HG03469 (cell line): ENCODE data around the gene WDR53.
A peak's percentile ranks its signal among the peaks of the same experiment; 100 is the strongest.
"Not testable (repeated sequence)": the region's sequence is repeated elsewhere in the genome, so short reads cannot be mapped to it uniquely, and the experiment has no call there.

Source experiments
- ATAC-seq: cut with Tn5 transposase; IDR thresholded peaks from one replicate; pipeline ENCODE4 v1.9.1; 2021; ENCODE audit warnings: mild to moderate bottlenecking, moderate library complexity, moderate number of reproducible peaks; ENCODE audit not compliant: unreplicated experiment

Gene WDR53

DNA sequence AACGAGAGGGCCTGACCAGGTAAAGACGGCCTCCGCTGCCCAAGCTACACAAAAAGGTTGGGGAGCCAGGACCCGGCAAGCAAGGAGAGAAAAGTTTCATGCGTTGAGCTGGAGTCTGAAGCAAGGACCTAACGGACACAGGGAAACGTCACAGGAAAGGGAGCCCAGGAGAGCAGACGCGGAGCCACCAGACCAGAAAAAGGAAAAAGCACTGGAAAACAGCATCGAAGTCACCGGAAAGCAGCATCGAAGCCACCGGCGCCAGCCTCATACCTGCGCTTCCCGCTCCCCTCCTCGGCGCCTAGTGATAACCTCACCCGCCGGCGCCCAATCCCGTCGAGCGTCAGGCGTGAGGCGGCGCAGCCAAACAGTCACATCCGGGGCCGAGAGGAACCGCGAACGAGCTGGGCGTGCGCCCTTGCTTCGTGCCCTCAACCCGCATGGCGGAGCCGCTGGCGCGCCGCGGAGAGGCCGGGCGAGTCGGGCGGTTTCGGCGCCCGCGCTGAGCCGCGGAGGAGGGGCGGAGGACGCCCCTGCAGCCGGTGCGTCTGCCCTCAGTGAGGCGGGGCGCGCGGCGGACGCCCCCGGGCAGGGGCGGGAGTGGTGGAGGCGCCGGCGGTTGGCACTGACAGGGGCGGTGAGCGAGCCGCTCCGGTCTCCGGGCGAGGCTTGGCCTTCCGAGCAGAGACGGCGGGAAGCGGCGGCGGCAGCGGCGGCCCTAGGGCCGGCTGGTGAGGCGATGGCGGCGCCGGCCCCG, at the start of gene WDR53, which contains the start of gene FBXO45:
Gene WDR53 (minus strand): TSS at position 309 of the 757 bp plus-strand sequence. CDS start 7,079 bp downstream, outside the sequence.
Gene FBXO45 (plus strand): TSS at position 415 of the 757 bp plus-strand sequence. CDS start 325 bp downstream, at position 740.
- ATAC-seq = peak; percentile 86

- no peak for ATAC-seq
Measured at GRCh38 chr3:196617256-196617655, 48.9 kb upstream of the WDR53 start.

- ATAC-seq = not testable (repeated sequence)
Measured at GRCh38 chr3:196615234-196615633, 46.9 kb upstream of the WDR53 start.

DNA sequence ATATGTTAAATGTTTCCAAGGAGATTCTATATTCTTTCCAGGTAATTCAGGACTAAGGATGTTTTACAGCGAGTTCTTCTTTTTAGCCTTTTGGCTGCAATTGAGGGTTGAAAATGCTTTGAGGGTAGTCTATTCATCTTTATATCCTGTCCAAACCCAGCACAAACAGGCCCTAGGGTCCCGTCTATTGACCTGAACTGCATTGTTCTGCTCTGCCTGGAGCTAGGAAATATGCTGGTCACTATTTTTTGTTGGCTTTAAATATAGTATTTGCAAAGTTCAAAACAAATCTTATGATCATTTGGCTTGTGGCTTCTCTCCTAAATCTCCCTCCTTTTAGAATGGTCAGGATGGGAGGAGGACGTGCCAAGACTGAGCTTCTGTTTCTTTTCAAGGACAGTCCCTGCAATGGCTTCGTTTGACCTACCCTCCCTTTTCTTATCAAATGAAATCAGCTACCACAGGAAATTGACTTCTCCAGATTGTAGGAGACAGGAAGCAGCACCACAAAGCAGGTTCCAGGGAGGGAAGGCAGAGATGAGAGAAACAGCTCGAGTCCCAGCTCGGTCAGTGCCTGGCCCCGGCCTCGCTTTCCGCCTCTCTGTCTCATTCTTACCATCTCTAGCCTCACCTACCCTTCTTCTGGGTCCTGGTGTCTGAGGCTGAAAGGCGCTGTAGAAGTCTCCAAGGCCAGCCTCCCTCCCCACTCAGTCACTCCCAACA, 43.6 kb upstream of the WDR53 start:
- ATAC-seq = no peak

DNA sequence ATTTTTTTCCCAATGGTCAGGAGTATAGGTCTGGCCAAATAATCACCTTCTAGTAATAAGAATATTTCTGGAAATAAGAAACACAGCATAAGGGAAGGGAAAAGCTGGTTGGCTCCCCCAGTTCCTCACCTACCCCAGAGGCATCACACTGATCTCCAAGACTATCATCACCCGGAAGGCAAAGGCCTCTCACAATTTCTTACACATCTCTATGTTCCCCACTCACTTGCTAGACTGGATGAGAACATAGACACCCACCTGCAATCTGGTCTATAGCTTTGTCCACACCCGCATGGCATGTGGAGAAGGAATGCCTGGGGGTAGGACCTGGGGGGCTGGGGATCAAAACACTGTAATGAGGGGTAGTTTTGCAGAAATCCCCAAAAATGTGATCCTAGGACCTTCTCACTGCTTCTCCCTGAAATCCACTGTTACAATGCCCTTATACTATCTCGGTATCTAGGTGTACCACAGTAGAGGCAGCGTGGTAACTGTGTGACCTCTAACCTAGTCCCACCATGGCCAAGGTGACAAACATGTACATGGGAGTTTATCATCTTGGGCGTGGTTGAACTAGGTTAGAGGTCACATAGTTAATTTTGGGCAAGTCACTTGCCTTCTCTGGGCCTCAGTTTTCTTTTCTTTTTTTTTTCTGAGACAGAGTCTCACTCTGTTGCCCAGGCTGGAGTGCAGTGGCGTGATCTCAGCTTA, 41.6 kb upstream of the WDR53 start:
- no peak for ATAC-seq

DNA sequence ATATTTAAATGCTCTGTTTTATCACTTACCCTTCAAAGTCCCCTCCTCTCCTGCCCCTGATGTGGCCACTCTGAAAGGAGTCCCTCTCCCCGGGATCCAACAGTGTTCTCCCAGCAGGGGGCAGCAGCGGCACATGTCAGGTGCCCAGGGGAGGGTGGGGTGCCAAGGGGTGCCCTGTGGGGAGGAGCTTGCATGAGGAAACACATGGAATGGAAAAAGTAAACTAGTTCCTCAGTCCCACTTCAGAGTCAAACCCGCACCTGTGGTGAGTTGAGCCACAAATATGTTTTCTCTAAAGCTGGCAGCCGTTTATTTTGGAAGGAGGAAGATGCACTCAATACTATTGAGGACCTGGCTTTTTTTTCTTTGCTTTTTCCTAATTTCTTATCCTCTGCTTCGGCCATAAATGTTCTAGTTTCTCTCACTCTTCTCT, 41.0 kb upstream of the WDR53 start:
- ATAC-seq = no peak

DNA sequence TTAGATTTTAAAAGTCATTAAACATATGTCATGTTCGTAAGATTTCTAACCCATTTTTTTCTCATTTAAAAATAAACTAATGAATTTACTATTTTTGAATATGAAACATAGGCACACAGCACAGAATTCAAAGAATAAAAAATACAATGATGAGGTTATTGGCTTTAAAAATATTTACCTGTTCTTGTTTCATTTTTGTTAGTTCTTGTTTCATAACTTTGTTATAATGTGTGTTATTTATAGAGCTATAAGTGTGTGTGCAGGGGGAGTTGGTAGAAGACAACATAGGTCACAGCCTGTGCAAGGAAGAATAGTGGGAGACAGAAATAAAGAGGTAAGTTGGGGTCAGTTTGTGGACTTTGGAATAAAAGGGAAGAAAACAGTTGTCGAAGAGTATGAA, 40.3 kb upstream of the WDR53 start:
- ATAC-seq = no peak

GRCh38 chr3:196604548-196604947, 36.2 kb upstream of the WDR53 start:
- ATAC-seq = no peak

- no peak for ATAC-seq
Measured at GRCh38 chr3:196603683-196604082, 35.3 kb upstream of the WDR53 start.

DNA sequence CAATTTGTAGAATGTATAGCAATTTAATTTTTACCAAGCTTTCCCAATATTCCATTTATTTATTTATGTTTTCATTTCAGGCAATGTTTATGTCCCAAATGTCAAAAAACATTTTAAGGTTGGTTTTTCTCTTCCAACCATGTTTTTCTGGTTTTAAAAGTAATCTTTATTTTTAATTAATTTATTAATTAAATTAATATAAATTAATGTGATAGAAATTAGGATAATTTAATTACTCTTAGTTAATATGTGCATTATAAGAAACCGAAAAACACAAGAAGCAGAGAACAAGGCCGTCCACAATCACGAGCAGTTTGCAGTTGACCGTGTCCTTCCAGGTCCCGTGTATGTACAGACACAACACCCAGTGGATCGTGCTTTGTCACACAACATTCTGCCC, 34.3 kb upstream of the WDR53 start:
- ATAC-seq = no peak

DNA sequence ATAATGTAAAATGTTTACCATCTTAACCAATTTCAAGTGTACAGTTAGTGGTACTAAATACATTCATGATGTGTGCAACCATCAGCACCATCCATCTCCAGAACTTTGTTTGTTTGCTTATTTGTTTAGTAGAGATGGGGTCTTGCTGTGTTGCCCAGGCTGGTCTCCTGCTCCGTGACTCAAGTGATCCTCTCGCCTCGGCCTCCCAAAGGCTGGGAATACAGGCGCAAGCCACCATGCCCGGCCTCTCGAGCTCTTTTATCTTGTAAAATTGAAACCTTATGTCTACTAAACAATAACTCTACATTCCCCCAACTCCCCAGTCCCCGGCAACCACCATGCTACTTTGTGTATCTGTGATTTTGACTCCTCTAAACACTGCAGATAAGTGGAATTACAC, 32.0 kb upstream of the WDR53 start:
- ATAC-seq = no peak

DNA sequence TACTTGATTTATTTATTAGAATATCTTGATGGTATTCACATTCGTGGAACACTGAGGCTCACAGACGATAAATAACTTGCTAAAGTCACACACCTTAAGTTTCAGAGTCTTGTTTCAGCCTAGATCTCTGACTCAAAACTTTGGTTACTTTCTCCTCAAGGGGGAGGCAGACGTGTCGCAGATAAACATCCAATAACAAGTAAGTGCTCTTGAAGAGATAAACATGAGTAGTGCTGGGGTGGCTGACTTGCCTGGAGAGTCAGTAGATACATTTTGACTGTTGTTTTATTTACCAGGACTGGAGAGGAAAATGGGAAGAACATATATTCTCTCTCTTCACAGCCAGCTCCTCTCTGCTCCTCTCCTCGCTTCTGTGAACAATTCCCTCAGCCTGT, 31.4 kb upstream of the WDR53 start:
- no peak for ATAC-seq

GRCh38 chr3:196597971-196598733, 29.8 kb upstream of the WDR53 start:
- ATAC-seq = not testable (repeated sequence)

- ATAC-seq = no peak
Measured at GRCh38 chr3:196596355-196596754, 28.0 kb upstream of the WDR53 start.

DNA sequence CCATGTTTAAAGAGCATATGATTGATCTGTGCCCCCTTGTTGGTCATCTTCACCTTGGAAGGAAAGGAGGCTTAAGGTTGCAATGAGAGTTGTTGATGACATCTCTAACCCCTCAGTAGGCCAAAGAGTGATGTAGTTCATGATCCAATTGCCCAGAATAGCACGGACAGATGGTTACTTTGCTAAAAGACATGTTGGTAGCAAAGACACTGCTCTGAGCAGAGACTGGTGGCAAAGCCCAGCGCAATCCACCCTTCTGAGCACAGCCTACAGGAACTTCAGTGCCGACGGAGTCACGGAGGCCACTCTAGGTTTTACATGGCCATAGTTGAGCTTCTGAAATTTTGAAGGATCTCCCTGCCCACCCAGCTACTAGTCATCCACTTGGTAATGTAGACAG, 21.9 kb upstream of the WDR53 start:
- ATAC-seq = no peak

- no peak for ATAC-seq
Measured at GRCh38 chr3:196585044-196585757, 16.8 kb upstream of the WDR53 start.

DNA sequence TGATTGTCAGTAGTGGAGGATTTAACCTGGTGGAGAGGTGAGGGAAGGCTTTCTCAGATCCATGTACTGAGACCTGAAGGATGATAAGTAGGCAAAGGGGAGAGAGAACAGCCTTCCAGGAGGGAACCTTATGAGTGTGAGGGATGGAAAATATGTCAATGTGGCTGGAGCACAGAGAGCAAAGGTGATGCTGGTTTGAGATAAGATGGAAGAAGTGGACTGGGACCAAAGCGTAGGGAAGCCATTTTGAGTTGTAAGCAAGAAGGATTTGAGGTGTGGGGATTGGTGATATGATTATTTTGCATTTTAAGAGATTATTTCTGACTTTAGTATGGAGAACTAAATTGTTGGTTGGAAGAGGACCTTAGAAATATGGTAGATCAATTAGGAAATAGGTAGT, 4.0 kb upstream of the WDR53 start:
- ATAC-seq = no peak

- ATAC-seq = not testable (repeated sequence)
Measured at GRCh38 chr3:196570332-196570731, 2.0 kb upstream of the WDR53 start.

GRCh38 chr3:196569003-196569516, 706 bp upstream of the WDR53 start:
- ATAC-seq = peak; percentile 17

- ATAC-seq = no peak
Measured at GRCh38 chr3:196563721-196564225, 4.6 kb downstream of the WDR53 start.
